GM18498 (cell line): Measurements from ENCODE around the gene GMDS.

Experiments
- ATAC-seq: cut with Tn5 transposase; IDR thresholded peaks from one replicate; pipeline ENCODE4 v1.9.1; 2021; ENCODE audit warnings: mild to moderate bottlenecking, moderate library complexity; ENCODE audit not compliant: unreplicated experiment

GMDS gene

DNA sequence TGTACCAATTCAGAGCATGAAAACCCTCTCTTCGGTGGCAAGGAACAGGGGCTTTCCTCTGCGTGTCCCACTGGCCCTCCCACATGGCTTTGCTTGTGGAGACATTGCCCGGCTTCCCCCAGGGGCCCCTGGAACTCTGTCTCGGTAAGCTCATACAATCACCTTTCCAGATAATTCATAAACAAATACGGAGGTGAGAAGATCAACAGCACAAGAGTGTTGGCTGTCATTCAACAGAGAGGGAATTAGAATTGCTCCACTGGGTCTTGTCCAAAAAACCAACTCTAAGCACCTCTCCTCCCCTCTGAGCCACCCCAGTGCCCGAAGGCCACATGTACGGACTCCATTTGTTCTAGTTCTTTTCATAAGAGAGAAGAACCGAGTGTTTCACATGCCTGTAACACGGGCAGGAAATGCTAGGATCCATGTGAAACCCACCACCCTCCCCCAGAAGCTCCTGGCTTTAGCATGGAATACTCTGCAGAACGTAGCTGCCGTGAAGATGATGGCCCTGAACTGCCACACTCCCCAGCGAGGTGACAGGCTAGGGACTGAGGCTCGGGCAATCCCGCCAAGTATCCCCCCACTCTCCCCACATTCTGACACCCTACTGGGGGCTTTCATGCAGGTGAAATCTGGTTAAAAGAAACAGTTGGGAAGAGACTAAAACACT lies 660.3 kb downstream of the GMDS start:
- ATAC-seq: no peak

- ATAC-seq: no peak
Observed at GRCh38 chr6:1584146-1584545, 661.3 kb downstream of the GMDS start.

DNA sequence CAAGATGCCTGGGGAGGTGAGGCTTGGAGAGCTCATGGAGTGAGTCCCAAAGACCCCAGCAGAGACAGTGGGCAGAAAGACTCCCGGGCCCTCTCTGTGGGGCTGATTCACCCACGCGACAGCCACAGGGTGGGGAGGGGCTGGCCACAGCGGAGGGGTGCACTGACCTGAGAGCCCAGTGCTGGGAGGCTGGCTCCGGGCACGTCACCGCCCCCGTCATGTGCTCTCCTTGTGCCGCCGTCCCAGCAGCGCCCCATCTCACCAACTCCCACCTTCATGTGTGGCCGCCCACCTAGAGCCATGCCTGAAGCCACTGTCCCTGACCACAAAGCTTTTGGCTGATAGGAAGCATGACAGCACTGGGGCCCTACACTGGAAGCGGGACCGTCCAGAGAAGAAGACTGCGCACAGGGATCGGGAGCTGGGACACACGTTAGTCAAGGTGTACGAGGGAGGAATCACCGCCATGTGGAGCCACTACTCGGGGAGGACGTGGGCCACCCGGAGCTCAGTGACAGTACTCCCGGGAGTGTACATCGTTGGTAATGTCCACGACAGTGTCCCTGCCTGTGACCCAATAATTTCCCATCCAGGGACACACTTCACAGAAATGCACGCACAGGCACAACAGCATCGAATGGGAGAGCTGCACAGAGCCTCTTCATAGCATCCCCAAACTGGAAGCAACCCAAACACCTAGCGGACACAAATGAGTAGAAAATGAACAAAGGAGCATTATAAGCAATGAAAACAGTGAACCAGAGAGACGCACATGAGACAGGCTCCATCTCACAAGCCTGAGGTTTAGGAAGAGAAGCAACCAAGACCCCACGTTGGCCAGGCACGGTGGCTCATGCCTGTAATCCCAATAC lies 664.0 kb downstream of the GMDS start:
- ATAC-seq: no peak

DNA sequence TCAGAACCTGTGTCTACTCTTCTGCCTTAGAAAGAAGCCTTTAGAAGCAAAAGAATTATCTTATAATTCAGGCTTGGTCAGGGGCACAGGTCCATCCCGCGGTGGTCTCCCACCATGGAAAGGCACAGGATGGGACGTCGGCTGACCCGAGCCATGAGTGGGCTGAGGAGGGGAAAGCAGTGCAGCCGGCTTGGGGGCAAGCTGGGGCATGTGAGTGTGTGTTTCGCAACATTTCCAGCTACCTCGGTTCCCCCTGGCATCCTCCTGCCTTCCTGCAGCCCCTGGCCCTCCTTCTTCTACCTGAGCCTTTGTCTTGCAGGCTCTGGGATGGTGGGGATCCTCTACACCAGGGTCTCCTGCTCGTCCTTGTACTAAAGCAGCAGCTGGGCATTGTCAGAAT lies 664.8 kb downstream of the GMDS start:
- no peak for ATAC-seq

- no peak for ATAC-seq
Observed at GRCh38 chr6:1580109-1580508, 665.3 kb downstream of the GMDS start.

DNA sequence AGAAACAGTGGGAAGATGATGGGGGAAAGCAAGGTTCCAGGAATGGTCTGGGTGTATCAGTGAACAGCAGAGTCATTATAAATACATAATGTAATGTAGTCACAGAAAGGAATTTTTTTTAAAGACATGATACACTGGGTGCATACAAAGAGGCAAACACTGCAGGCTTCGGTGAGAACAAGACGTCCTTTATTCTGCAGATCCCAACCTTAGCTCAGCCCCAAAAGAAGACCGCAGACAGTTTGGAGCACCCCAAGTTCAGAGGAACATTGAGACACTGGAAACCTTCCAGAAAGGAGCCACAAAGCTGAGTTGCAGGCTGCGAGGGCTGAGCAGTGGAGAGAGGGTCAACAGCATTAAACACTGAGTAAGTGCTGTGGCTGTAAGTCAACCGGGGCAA lies 666.3 kb downstream of the GMDS start:
- no peak for ATAC-seq

DNA sequence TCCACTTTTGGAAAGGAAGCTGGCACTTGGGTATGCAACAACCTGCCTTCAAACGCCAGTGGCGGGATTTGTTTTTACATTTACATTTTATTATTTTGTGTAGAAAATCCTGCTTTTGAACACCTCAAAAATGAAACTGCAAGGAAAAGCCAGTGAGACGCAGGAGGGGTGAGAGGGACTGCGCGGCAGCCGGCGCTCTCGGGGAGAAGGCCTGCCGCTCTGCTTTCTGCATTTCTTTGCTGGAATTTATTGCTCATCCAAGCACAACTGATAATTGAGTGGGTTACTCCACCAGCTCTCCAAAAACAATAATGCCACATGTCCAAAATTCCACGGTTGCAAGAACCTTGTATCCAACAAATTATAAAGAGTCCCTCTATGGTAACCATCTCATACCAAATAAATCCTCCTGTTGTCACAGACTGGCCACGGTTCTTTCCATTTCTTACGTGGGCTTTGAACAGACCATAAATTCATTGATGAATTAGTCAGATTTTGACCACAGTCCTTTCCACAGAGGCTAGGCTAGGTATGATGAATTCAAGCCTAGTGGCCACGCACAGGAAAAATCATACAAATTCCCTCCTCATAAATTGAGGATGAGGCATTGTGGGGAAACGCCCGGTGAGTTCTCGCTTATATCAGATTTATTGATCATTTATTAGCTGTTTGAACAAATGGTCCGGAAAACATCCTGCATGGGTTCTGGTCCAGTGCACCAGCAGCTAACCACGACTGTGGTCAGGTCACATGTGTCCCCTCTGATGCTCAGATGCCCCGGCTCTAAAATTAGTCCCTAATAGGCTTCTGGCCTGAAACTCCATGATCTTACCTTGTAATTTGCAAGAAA lies 667.3 kb downstream of the GMDS start:
- peak; percentile 52 for ATAC-seq

- no peak for ATAC-seq
Observed at GRCh38 chr6:1577146-1577680, 668.2 kb downstream of the GMDS start.

- ATAC-seq: no peak
Observed at GRCh38 chr6:1576711-1577110, 668.7 kb downstream of the GMDS start.

- ATAC-seq: no peak
Observed at GRCh38 chr6:1576166-1576565, 669.2 kb downstream of the GMDS start.

DNA sequence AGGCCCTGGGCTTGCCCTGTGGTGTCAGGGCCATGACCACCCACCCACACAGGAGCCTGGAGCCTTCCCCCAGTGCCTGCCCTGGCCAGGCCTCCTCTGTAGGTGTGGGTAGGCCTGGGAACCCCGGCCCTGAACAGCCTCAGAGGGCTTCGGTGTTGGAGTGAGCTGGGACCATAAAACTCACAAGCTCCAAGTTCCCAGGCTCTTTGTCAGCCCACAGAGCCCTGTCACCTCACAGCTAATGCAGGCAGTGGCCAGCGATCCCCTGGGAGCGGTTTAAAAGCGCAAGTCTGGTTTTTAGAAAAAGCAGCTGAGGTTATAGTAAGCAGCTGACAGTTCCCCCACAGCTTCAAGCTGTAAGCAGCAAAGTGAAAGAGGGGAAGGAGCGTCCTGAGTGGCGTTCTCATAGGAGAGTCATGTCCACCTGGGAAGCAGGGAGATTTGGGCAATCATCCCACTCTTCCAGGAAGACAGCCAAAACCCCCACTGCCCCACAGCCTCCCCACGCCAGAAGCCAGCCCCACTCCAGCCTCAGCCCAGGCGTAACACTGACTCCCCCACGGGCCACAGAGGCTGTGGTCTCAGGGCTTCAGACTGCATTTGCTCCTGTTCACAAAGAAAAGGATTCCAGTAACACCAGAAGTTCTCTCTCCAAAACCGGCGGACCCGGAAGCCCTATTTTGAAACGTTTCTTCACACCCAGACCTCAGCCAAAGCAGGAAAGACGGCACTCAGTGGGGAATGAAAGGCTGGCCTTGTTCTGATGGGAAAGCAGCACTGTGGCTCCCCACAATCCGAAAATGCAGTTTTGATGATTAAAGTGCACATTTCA lies 670.0 kb downstream of the GMDS start:
- no peak for ATAC-seq

DNA sequence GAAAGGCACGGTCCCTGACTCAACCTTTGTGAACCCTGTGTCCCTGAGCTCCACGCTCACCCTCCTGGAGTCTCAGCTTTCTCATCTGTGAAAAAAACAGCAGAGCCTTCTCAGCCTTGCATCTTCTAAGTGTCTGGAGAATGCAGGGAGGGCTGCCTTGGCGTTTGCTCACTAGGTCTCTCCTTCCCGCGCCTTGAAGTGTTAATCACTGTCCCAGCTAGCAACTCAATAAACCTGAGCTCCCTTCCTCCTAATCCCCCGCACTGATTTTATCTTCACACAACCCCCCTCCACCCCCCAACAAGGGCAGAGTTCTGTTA lies 670.6 kb downstream of the GMDS start:
- no peak for ATAC-seq

- ATAC-seq: no peak
Observed at GRCh38 chr6:1574083-1574761, 671.2 kb downstream of the GMDS start.
